Right forelimb (tissue), 1 donor: ENCODE results near the gene C21orf58.

Source experiments
- DNase-seq: peaks from one replicate; pipeline ENCODE4 v3.0.0-alpha.2; 2018

Gene C21orf58

GRCh38 chr21:46253610-46254124, 70.0 kb downstream of the C21orf58 start:
- DNase-seq, result no peak

GRCh38 chr21:46252840-46253239, 70.8 kb downstream of the C21orf58 start:
- no peak for DNase-seq
